Keratinocyte (primary cell): ENCODE measurements around the gene TWNK.

ENCODE experiments used
- CTCF ChIP-seq, 3 experiments: IDR thresholded peaks in 1 of 3; conservative IDR thresholded peaks in 1 of 3; optimal IDR thresholded peaks in 1 of 3; 2 replicates in 2 of 3; 3 replicates in 1 of 3; pipeline versions ENCODE3 to v1.5.1; 2011; ENCODE audit warnings: low read length in 3 of 3, mild to moderate bottlenecking in 3 of 3, moderate library complexity in 2 of 3, control low read depth in 1 of 3, inconsistent platforms in 1 of 3; ENCODE audit not compliant: insufficient read depth in 2 of 3; ENCODE audit errors: extremely low read depth in 1 of 3
- EZH2 ChIP-seq: IDR thresholded peaks from one replicate; pipeline ENCODE4 v1.6.1; 2012; ENCODE audit warnings: inconsistent platforms, mild to moderate bottlenecking, low read length, moderate library complexity

- no peak for TF ChIP-seq CTCF (optimal IDR thresholded peaks at IDR 0.05 in 1 of 3, IDR thresholded peaks at IDR 0.05 in 1 of 3, conservative IDR thresholded peaks at IDR 0.05 in 1 of 3; ENCODE audit: extremely low read depth in 1 of 3, insufficient read depth in 2 of 3, low read length in 3 of 3)
- no peak for TF ChIP-seq EZH2
Observed at GRCh38 chr10:101035314-101035713, 48.0 kb downstream of the TWNK start.
